HEK293 (cell line): ENCODE measurements around the gene CORT.

Experiments used
- CTCF ChIP-seq: fragments of 450-650 bp; formaldehyde crosslinking; IDR thresholded peaks from 2 replicates; pipeline ENCODE4 v1.5.1; 2016; ENCODE audit warnings: missing biosample characterization, missing genetic modification characterization
- ELK4 ChIP-seq: IDR thresholded peaks from 2 replicates; pipeline ENCODE4 v1.6.1; 2011; ENCODE audit warnings: mild to moderate bottlenecking, low read depth, low read length, borderline replicate concordance
- GLI4 ChIP-seq: fragments of 450-650 bp; formaldehyde crosslinking; IDR thresholded peaks from 2 replicates; pipeline ENCODE4 v1.5.1; 2016; ENCODE audit warnings: missing biosample characterization, missing genetic modification characterization
- PRDM1 ChIP-seq: fragments of 450-650 bp; formaldehyde crosslinking; IDR thresholded peaks from 2 replicates; pipeline ENCODE4; 2016; ENCODE audit warnings: missing biosample characterization, missing genetic modification characterization
- PRDM6 ChIP-seq: fragments of 450-650 bp; formaldehyde crosslinking; IDR thresholded peaks from 2 replicates; pipeline ENCODE4 v1.5.1; 2017; ENCODE audit warnings: missing biosample characterization, missing genetic modification characterization
- REPIN1 ChIP-seq: fragments of 450-650 bp; formaldehyde crosslinking; IDR thresholded peaks from 2 replicates; pipeline ENCODE4 v1.5.1; 2017; ENCODE audit warnings: missing biosample characterization, missing genetic modification characterization, low read depth
- SP2 ChIP-seq: fragments of 450-650 bp; formaldehyde crosslinking; IDR thresholded peaks from 2 replicates; pipeline ENCODE4 v1.5.1; 2016; ENCODE audit warnings: missing biosample characterization, missing genetic modification characterization
- TSHZ1 ChIP-seq: fragments of 450-650 bp; formaldehyde crosslinking; IDR thresholded peaks from 2 replicates; pipeline ENCODE4 v1.5.1; 2016; ENCODE audit warnings: missing biosample characterization, missing genetic modification characterization, borderline replicate concordance
- ZBTB20 ChIP-seq: fragments of 450-650 bp; formaldehyde crosslinking; IDR thresholded peaks from 2 replicates; pipeline ENCODE4 v1.5.1; 2016; ENCODE audit warnings: missing biosample characterization, missing genetic modification characterization
- ZBTB44 ChIP-seq: fragments of 450-650 bp; IDR thresholded peaks from 2 replicates; pipeline ENCODE4 v1.5.1; 2018; ENCODE audit warnings: missing biosample characterization, mild to moderate bottlenecking, missing genetic modification characterization
- ZBTB7A ChIP-seq: fragments of 450-650 bp; formaldehyde crosslinking; IDR thresholded peaks from 2 replicates; pipeline ENCODE4 v1.5.1; 2016; ENCODE audit warnings: low read depth, missing biosample characterization, missing genetic modification characterization
- ZNF112 ChIP-seq: fragments of 450-650 bp; formaldehyde crosslinking; IDR thresholded peaks from 2 replicates; pipeline ENCODE4 v1.5.0; 2017; ENCODE audit warnings: missing biosample characterization, missing genetic modification characterization
- ZNF114 ChIP-seq: fragments of 450-650 bp; formaldehyde crosslinking; IDR thresholded peaks from 2 replicates; pipeline ENCODE4 v1.5.0; 2017; ENCODE audit warnings: missing biosample characterization, missing genetic modification characterization
- ZNF132 ChIP-seq: fragments of 450-650 bp; formaldehyde crosslinking; IDR thresholded peaks from 2 replicates; pipeline ENCODE4 v1.5.1; 2017; ENCODE audit warnings: missing biosample characterization, missing genetic modification characterization, borderline replicate concordance
- ZNF157 ChIP-seq: fragments of 450-650 bp; formaldehyde crosslinking; IDR thresholded peaks from 2 replicates; pipeline ENCODE4 v1.5.1; 2016; ENCODE audit warnings: missing biosample characterization, missing genetic modification characterization
- ZNF24 ChIP-seq: fragments of 450-650 bp; formaldehyde crosslinking; IDR thresholded peaks from 2 replicates; pipeline ENCODE4 v1.5.1; 2016; ENCODE audit warnings: missing biosample characterization, missing genetic modification characterization
- ZNF248 ChIP-seq: fragments of 450-650 bp; formaldehyde crosslinking; IDR thresholded peaks from 2 replicates; pipeline ENCODE4 v1.5.1; 2017; ENCODE audit warnings: missing biosample characterization, missing genetic modification characterization
- ZNF426 ChIP-seq: fragments of 450-650 bp; formaldehyde crosslinking; IDR thresholded peaks from 2 replicates; pipeline ENCODE4 v1.5.1; 2017; ENCODE audit warnings: missing biosample characterization, missing genetic modification characterization, mild to moderate bottlenecking, inconsistent platforms, moderate library complexity
- ZNF518A ChIP-seq: fragments of 450-650 bp; formaldehyde crosslinking; conservative IDR thresholded peaks from 2 replicates; pipeline ENCODE4 v1.5.1; 2016; ENCODE audit warnings: low read depth, missing biosample characterization, missing genetic modification characterization
- ZNF521 ChIP-seq: fragments of 450-650 bp; formaldehyde crosslinking; IDR thresholded peaks from 2 replicates; pipeline ENCODE4 v1.5.1; 2017; ENCODE audit warnings: missing biosample characterization, mild to moderate bottlenecking, missing genetic modification characterization
- ZNF555 ChIP-seq: fragments of 450-650 bp; formaldehyde crosslinking; conservative IDR thresholded peaks from 2 replicates; pipeline ENCODE4 v1.5.1; 2017; ENCODE audit warnings: missing biosample characterization, mild to moderate bottlenecking, missing genetic modification characterization, inconsistent platforms
- ZNF610 ChIP-seq: fragments of 450-650 bp; formaldehyde crosslinking; IDR thresholded peaks from 2 replicates; pipeline ENCODE4 v1.5.1; 2016; ENCODE audit warnings: missing biosample characterization, missing genetic modification characterization, borderline replicate concordance
- ZNF621 ChIP-seq: fragments of 450-650 bp; formaldehyde crosslinking; IDR thresholded peaks from 2 replicates; pipeline ENCODE4 v1.5.1; 2017; ENCODE audit warnings: missing biosample characterization, missing genetic modification characterization
- ZNF677 ChIP-seq: fragments of 450-650 bp; IDR thresholded peaks from 2 replicates; pipeline ENCODE4 v1.5.0; 2018; ENCODE audit warnings: missing biosample characterization, mild to moderate bottlenecking, missing genetic modification characterization, moderate library complexity

CORT gene

GRCh38 chr1:10472220-10473144 is 22.7 kb downstream of the CORT start, which contains the start of gene DFFA (continued):
- TF ChIP-seq ELK4 = no peak
- TF ChIP-seq ZNF521 = no peak
- TF ChIP-seq ZBTB44 (tag by site-specific recombination) = peak; percentile 61
- TF ChIP-seq ZNF112 (tag by site-specific recombination) = no peak
- no peak for TF ChIP-seq ZNF426 (tag by site-specific recombination)
- peak; percentile 95 for TF ChIP-seq ZBTB20
- TF ChIP-seq ZNF555 = no peak
- peak; percentile 33; the same call in 1 of the 2 replicates for TF ChIP-seq CTCF (tag by site-specific recombination)
- TF ChIP-seq PRDM6 (tag by site-specific recombination) = no peak
- no peak for TF ChIP-seq ZNF114 (tag by site-specific recombination)
- peak; percentile 66; the same call in 1 of the 2 replicates for TF ChIP-seq ZNF518A (tag by site-specific recombination)
- 0 out of 2 replicates have a peak, but pooled peaks have one; percentile 74 for TF ChIP-seq ZNF24 (tag by site-specific recombination)
- peak; percentile 96 for TF ChIP-seq ZBTB7A
- no peak for TF ChIP-seq ZNF248
- TF ChIP-seq SP2 (tag by site-specific recombination) = peak; percentile 60
- no peak for TF ChIP-seq ZNF621 (tag by site-specific recombination)
- no peak for TF ChIP-seq PRDM1 (tag by site-specific recombination)
- TF ChIP-seq ZNF610 (tag by site-specific recombination) = peak; percentile 91
- TF ChIP-seq REPIN1 (tag by site-specific recombination) = no peak; the same call in 1 of the 2 replicates
- TF ChIP-seq ZNF132 (tag by site-specific recombination) = no peak
- TF ChIP-seq GLI4 (tag by site-specific recombination) = no peak
- no peak for TF ChIP-seq ZNF157 (tag by site-specific recombination)
- no peak for TF ChIP-seq ZNF677 (tag by site-specific recombination)
- no peak for TF ChIP-seq TSHZ1 (tag by site-specific recombination)
